Esophagus muscularis mucosa (tissue), 3 donors: Measurements from ENCODE around the gene ATP6V1F.

ENCODE experiments used
- CTCF ChIP-seq, 3 experiments: fragments of 200-600 bp in 2 of 3; fragments of 450-650 bp in 1 of 3; sonication (generic) in 2 of 3; IDR thresholded peaks; one replicate each; pipeline ENCODE4 v1.5.1; 2017 to 2019; ENCODE audit warnings: antibody characterized with exemption in 3 of 3, mild to moderate bottlenecking in 2 of 3, moderate library complexity in 1 of 3
- POLR2A ChIP-seq: fragments of 450-650 bp; IDR thresholded peaks from one replicate; pipeline ENCODE4 v1.6.1; 2017; ENCODE audit warnings: antibody characterized with exemption, moderate library complexity, mild to moderate bottlenecking, low read depth

DNA sequence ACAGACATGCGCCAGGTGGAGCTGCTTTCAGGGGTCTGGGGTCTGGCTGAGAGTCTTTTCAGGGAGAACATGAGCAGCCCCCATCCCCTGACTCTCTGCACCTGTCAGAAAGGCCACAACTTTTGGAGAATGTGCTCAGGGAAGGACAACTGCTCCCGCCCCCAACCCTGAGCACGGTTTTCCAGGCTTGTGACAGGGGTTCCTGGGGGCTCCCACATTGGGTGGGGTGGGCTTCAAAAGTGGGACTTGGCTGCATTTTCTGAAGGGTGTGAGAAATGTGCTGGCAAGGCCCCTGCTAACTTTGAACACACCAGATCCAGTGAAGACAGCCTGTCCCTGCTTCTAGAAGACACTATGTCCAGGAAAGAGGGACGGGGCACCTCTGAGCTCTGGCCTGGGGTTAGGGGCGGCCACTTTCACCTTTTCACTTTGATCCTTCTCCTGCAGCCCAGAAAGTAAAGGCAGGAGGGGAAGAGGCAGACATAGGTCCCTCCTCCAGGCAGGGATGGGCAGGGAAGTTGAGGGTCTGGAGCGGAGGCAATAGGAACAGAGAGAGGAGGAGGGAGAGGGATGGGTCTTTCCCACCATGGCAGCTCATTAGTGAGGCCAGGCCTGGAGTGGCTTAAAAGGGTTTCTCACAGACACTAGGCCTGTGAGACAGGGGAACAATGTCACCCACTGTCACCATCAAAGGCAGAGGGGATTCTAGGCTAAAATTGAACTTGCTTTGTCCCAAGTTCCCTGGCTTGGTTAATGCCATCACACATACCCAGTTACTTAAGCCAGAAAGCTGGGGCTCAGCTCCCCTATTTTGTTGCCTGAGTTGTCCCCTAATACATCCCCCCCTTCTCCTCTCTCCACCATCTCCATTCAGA, 46.3 kb downstream of the ATP6V1F start:
- no peak for TF ChIP-seq CTCF (IDR thresholded peaks at IDR 0.05)
- TF ChIP-seq POLR2A: no peak
